HG03159 (cell line): ENCODE results near the gene GAREM2.

Source experiments
- ATAC-seq: cut with Tn5 transposase; IDR thresholded peaks from one replicate; pipeline ENCODE4 v1.9.1; 2021; ENCODE audit warnings: mild to moderate bottlenecking, moderate library complexity; ENCODE audit not compliant: unreplicated experiment

The GAREM2 gene

GRCh38 chr2:26224095-26224494, 51.2 kb downstream of the GAREM2 start:
- no peak for ATAC-seq

DNA sequence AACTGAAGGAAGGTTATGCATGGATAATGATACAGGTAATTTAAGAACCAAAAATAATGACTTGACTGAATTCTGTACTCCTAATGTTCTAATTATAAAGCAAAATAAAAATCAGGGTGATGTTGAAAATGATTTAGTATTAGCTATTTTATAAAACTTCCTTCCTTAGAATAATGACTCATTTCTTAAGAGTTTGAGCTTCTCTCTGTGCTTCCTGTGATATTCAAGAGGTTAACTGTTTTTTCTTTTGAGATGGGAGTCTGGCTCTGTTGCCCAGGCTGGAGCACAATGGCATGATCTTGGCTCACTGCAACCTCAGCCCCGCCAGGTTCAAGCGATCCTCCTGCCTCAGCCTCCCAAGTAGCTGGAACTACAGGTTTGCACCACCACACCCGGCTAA, 56.7 kb downstream of the GAREM2 start:
- no peak for ATAC-seq

DNA sequence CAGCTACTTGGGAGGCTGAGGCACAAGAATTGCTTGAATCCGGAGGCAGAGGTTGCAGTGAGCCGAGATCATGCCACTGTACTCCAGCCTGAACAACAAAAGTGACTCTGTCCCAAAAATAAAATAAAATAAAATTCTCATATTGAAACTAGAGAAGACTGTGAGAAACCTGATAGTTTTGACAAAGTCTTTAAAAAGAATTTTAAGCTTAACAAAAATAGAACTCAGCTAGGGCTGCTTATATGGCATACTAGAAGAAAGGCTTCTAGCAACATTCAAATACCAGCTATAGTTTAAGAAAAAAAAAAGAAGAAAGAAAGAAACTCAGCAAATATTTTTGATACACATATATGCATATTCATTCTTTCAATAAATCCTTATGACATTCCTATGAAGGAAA, 57.9 kb downstream of the GAREM2 start:
- no peak for ATAC-seq

- no peak for ATAC-seq
Measured at GRCh38 chr2:26235089-26235488, 62.2 kb downstream of the GAREM2 start.

DNA sequence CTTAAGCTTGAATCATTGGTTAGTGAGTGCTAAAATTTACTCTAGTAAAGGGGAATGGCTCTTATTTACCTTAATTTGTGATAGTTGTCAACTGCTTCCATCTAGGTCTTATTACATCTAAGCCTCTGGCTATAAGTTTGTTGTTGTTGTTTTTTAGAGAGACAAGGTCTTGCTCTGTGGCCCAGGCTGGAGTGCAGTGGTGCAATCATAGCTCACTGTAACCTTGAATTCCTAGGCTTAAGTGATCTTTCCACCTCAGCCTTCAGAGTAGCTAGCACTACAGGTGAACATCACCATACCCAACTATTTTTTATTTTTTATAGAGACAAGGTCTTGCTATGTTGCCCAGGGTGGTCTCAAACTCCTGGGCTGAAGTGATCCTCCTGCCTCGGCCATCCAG, 65.0 kb downstream of the GAREM2 start:
- no peak for ATAC-seq

DNA sequence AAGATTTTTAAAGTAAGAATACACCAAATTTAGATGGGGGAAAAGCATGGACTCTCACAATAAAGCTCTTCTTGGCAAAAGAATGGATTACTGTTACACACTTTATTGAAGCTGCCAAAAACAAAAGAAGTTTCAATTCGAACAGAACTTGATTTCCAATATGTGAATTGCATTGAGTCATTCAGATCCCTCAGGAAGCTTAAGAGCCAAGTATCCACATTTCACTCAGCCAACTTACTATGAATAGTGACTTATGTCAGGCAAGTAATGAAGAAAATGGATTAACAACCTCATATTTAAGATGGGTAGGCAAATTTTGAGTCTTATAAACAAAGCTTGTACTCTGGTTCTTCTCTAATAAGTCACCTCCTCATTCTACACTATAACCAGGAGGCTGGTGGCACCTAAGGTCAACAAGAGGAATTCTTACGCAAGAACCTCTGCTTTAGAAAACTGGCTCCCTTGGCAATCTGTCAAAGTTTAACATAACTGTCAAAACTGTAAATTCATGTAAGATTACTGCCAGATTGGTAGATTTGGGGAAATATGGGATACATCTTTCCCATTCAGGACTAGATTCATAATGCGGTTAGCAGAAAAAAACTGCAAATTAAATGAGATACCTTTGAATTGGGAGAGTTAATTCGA, 65.5 kb downstream of the GAREM2 start:
- ATAC-seq: no peak
